ENCODE measurements around the gene ST6GALNAC6.

Gene ST6GALNAC6

GRCh38 chr9:127935765-127936221, 36.4 kb upstream of the ST6GALNAC6 start:
- DNase-seq (ENCODE audit: low spot score) = no peak
- H3K27ac ChIP-seq = peak overlapping the region; percentile 75
- POLR2A ChIA-PET (ENCODE audit: low non-redundant PET) = interaction anchor here (0.5 kb wide), 1 partner anchor 100 kb away, joined by 12 read pairs; no protein-coding TSS in a partner anchor
- TF ChIP-seq CTCF (conservative IDR thresholded peaks at IDR 0.05; ENCODE audit: low read depth) = no peak
- CTCF ChIA-PET = interaction anchor here (0.5 kb wide), 1 partner anchor 180 kb away, joined by 4 read pairs; no protein-coding TSS in a partner anchor

DNA sequence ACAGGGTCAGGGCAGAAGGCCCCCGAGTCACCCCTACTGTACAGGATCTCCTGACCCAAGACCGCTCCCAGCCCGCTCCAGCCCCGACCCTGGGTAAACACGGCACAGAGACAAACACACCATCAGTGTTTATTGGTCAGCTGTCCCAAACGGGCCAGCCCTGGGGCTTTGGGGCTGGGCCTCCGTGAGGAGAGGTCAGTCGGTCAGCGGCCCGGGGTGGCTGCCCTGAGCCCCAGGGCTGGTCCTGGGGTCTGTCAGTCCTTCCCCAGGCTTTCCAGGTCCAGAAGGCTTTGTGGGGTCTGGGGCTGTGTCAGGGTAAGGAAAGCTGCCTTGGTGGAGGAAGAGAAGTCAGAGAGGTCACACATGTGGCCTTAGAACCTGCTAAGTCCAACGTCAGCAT, 35.6 kb upstream of the ST6GALNAC6 start:
- CTCF ChIA-PET = interaction anchor here (0.6 to 0.9 kb wide), 2 partner anchors 100 to 770 kb away, joined by 4 to 6 read pairs; no protein-coding TSS in a partner anchor
- H3K27ac ChIP-seq = peak overlapping the region; percentile 75
- POLR2A ChIA-PET (ENCODE audit: low non-redundant PET) = interaction anchor here (0.5 kb wide), 1 partner anchor 101 kb away, joined by 12 read pairs; no protein-coding TSS in a partner anchor
- TF ChIP-seq CTCF (conservative IDR thresholded peaks at IDR 0.05; ENCODE audit: low read depth) = no peak
- DNase-seq (ENCODE audit: low spot score) = no peak

GRCh38 chr9:127934248-127934647, 34.8 kb upstream of the ST6GALNAC6 start:
- peak overlapping the region; percentile 75 for H3K27ac ChIP-seq
- no peak for TF ChIP-seq CTCF (conservative IDR thresholded peaks at IDR 0.05; ENCODE audit: low read depth)
- POLR2A ChIA-PET (ENCODE audit: low non-redundant PET) = no interaction called here
- DNase-seq (ENCODE audit: low spot score) = no peak
- CTCF ChIA-PET = interaction anchor here (0.6 to 1.2 kb wide), 2 partner anchors 8 to 771 kb away, joined by 4 to 6 read pairs; no protein-coding TSS in a partner anchor

DNA sequence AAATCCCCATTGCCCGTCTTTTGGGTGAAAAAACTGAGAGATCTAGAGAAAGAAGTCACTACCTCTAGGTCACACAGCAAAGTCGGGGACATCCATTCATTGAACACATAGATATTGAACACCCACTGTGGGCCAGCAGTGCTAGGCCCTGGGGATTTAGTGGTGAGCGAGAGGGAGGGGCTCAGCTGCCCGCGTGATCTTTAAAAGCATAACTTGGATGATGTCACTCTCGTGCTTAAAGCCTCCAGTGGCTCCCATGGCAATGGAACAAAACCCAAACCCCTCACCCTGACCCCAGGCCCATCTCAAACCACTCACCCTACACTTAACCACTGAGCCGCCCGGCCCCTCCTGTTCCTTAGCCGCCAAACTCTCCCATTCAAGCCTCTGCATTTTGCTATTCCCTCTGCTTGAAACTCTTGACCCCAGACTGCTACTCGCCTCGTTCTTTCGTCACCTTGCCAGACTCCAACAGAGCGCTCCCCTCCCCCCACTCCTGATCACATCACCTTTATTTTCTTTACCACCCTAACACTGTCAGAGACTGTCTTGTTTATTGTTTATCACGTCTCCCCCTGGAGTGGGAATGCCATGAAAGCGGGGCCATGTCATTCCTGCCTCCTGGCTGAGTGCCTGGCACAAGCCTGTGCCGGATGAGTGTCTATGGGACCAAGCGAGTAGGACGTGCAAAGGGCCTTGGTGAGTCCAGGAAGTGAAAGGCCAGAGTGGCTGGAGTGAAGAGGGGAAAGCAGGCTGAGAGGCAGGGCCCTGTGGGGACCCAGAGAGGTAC, 31.9 kb upstream of the ST6GALNAC6 start:
- no peak for TF ChIP-seq CTCF (conservative IDR thresholded peaks at IDR 0.05; ENCODE audit: low read depth)
- DNase-seq (ENCODE audit: low spot score) = peak; percentile 62
- peak overlapping the region; percentile 75 for H3K27ac ChIP-seq
- CTCF ChIA-PET = interaction anchor here (0.5 to 3.4 kb wide), 5 partner anchors 10 to 160 kb away, joined by 3 to 15 read pairs (median 4); no protein-coding TSS in a partner anchor
- POLR2A ChIA-PET (ENCODE audit: low non-redundant PET) = no interaction called here

GRCh38 chr9:127930231-127931091, 31.1 kb upstream of the ST6GALNAC6 start, which contains the start of gene PIP5KL1:
Gene PIP5KL1 (minus strand): TSS chr9:127930777. CDS start chr9:127930752, 25 bp downstream.
- ChIA-PET CTCF (interaction anchor here (0.5 to 3.4 kb wide), 6 partner anchors 9 to 340 kb away, joined by 3 to 15 read pairs (median 4); no protein-coding TSS in a partner anchor), POLR2A (ENCODE audit: low non-redundant PET) (interaction anchor here (0.5 kb wide), 1 partner anchor 76 kb away, joined by 6 read pairs; no protein-coding TSS in a partner anchor)
- DNase-seq (ENCODE audit: low spot score) = peak; percentile 99
- H3K27ac ChIP-seq = peak within 1 kb of the TSS; percentile 75
- TF ChIP-seq CTCF (conservative IDR thresholded peaks at IDR 0.05; ENCODE audit: low read depth) = no peak

DNA sequence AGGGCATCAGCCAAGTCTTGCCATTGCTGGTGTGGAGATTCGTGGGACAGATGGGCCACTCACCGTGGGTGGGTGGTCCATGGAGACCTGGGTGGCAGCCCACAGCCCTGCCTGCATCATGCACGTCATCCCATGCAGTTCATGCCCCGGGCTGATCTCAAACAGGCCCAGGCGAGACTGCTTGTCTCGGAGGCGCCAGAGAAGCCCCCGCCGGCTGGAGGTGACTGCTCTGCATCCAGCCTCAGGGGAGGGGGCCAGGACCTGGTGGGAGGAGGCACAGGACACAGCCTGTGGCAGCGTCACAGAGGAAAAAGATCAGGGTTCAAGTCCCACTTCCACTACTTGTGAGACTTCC, 30.2 kb upstream of the ST6GALNAC6 start:
- no peak for DNase-seq (ENCODE audit: low spot score)
- ChIA-PET POLR2A (ENCODE audit: low non-redundant PET) (interaction anchor here (0.5 kb wide), 1 partner anchor 77 kb away, joined by 6 read pairs; no protein-coding TSS in a partner anchor), CTCF (interaction anchor here (1.0 to 3.4 kb wide), 2 partner anchors 14 to 153 kb away, joined by 3 to 15 read pairs; no protein-coding TSS in a partner anchor)
- peak overlapping the region; percentile 75 for H3K27ac ChIP-seq
- no peak for TF ChIP-seq CTCF (conservative IDR thresholded peaks at IDR 0.05; ENCODE audit: low read depth)

Measured in RWPE1 (cell line).